Activated naive CD8-positive, alpha-beta T cell treated with anti-CD3 and anti-CD28 coated beads, Interleukin-2, amount 50 U/mL, for 24 hours (primary cell): ENCODE measurements around the gene CLDN24.
A peak's percentile ranks its signal among the peaks of the same experiment; 100 is the strongest.

Experiments
- ATAC-seq: fragments of 150-1000 bp; cut with Tn5 transposase; one replicate; pipeline ENCODE4 v1.10.0; 2021
- DNase-seq: peaks from one replicate; pipeline ENCODE4 v3.0.0; 2021
- H3K27ac Mint-ChIP-seq: one replicate; pipeline ENCODE4 v1.8.0; 2021; ENCODE audit warnings: mild to moderate bottlenecking, mixed read lengths
- H3K27me3 Mint-ChIP-seq: one replicate; pipeline ENCODE4 v1.8.0; 2021; ENCODE audit warnings: mixed read lengths
- H3K36me3 Mint-ChIP-seq: one replicate; pipeline ENCODE4 v1.8.0; 2021; ENCODE audit warnings: low read depth, mixed read lengths
- H3K4me1 Mint-ChIP-seq: one replicate; pipeline ENCODE4 v1.8.0; 2021; ENCODE audit warnings: mixed read lengths
- H3K4me3 Mint-ChIP-seq: one replicate; pipeline ENCODE4 v1.8.0; 2021; ENCODE audit warnings: mild to moderate bottlenecking, moderate library complexity, mixed read lengths
- H3K9me3 Mint-ChIP-seq: one replicate; pipeline ENCODE4 v1.8.0; 2021; ENCODE audit warnings: mixed read lengths

The CLDN24 gene

DNA sequence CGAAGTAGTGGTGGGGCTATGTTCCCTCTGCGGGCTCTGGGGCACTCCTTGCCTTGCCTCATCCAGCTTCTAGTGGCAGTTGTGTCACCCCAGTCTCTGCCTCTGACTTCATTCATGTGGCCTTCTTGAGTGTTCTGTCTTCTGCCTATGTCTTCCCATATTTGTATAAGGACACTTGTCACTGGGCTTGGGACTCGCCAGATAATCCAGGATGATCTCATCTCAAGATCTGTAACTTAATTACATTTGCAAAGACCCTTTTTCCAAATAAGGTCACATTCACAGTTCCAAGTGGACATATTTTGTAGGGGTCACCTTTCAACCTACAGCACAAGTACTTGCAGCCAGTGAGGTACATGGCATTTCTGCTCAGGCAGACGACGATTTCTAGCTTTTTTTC lies 30.3 kb upstream of the CLDN24 start:
- H3K4me1 Mint-ChIP-seq, result peaks cover 19% of the 10 kb centered on the region
- ATAC-seq (no peak), DNase-seq (no peak)
- H3K4me3 Mint-ChIP-seq, result no peak overlapping the region
- no peaks in the 10 kb centered on the region for H3K36me3 Mint-ChIP-seq
- peaks cover 15% of the 10 kb centered on the region for H3K27me3 Mint-ChIP-seq
- H3K27ac Mint-ChIP-seq, result no peak overlapping the region
- H3K9me3 Mint-ChIP-seq, result no peaks in the 10 kb centered on the region

DNA sequence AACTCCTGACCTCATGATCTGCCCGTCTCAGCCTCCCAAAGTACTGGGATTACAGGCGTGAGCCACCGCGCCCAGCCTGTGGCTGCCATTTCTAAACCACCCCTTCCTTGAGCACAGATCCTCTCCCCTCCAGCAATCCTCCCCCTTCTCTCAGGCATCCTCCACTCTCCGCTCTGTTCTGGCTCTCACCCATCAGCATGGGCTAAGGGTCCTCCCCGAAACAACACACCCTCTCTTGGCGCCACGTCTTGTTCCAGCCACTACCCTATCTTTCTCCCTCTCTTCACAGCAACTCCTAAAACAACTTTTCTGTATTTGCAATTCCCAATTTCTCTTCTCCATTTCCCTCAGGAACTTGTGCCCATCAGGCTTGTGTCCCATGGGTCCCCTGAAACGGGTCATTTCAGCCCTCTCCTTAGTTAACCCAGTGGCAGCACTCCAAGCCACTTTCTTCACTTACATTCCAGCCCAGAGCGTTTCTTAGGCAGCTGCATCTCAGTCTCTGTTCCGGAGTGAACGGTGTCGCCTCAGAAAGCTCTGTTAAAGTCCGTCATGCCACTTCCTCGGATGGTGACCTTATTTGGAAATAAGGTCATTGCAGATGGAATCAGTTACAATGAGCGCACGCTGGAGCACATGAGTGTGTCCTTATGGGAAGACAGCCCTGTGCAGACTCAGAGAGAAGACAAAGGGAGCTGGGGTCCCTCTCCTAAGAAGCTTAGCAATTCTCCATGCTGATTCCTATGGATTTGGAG lies 28.3 kb upstream of the CLDN24 start:
- H3K27me3 Mint-ChIP-seq, result peaks cover 17% of the 10 kb centered on the region
- ATAC-seq (no peak), DNase-seq (no peak)
- H3K4me3 Mint-ChIP-seq, result no peak overlapping the region
- H3K27ac Mint-ChIP-seq, result peak overlapping the region; percentile 23
- no peaks in the 10 kb centered on the region for H3K36me3 Mint-ChIP-seq
- H3K4me1 Mint-ChIP-seq, result peaks cover 19% of the 10 kb centered on the region
- no peaks in the 10 kb centered on the region for H3K9me3 Mint-ChIP-seq

DNA sequence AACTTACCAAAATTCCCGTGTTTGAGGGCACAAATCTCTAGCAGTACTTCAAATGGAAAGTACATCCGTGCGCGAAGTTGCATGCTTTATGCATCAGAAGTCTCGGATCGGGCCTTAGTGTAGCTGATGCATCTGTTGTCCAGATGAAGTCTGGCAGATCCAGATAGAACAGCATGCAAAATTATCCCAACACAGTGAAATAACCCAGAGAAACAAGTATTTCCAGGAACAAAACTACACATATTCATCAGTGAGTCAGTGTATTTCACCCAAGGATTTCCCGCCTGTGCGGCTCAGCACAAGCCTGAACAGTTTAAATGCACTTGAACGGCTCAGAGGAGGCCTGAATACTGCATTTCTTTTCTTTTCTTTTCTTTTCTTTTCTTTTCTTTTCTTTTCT lies 27.4 kb upstream of the CLDN24 start:
- Mint-ChIP-seq H3K27me3 (peaks cover 21% of the 10 kb centered on the region), H3K4me1 (peaks cover 19% of the 10 kb centered on the region), H3K4me3 (no peak overlapping the region), H3K36me3 (no peaks in the 10 kb centered on the region), H3K27ac (peak overlapping the region; percentile 74), H3K9me3 (no peaks in the 10 kb centered on the region)
- ATAC-seq (no peak), DNase-seq (no peak)

DNA sequence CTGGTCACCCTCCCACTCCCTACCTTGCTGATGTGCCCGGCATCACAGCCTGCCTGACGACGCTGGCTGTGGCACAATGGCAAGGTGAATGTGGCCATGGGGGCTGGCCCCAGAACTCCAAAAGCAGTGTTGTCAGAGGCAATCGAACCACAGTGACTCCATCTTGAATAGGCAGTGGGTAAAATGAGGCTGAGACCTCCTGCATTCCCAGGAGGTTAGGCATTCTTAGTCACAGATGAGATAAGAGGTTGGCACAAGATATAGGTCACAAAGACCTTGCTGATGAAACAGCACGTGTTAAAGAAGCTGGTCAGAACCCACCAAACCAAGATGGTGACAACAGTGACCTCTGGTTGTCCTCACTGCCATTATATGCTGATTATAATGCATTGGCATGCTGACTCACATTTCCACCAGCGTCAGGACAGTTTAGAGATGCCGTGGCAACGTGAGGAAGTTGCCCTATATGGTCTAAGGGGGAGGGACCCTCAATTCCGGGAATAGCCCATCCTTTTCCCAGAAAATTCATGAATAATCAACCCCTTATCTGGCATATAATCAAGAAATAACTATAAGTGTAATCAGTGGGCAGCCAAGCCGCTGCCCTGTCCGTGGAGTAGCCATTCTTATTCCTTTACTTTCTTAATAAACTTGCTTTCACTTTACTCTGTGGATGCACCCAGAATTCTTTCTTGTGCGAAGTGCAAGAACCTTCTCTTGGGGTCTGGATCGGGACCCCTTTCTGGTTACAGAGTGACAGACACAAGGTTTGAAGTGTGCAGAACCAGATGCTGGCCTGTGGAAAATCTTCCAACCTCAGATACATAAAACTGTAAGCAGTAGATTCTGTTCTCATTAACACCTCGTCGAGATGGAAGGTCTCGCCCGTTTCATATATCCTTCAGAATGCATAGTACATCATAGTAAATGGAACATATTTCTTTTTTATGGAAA lies 26.8 kb upstream of the CLDN24 start:
- Mint-ChIP-seq H3K36me3 (no peaks in the 10 kb centered on the region), H3K4me3 (no peak overlapping the region), H3K27ac (peak overlapping the region; percentile 74), H3K4me1 (peaks cover 19% of the 10 kb centered on the region), H3K9me3 (no peaks in the 10 kb centered on the region), H3K27me3 (peaks cover 23% of the 10 kb centered on the region)
- peak; percentile 93 for ATAC-seq
- DNase-seq, result peak; percentile 36

DNA sequence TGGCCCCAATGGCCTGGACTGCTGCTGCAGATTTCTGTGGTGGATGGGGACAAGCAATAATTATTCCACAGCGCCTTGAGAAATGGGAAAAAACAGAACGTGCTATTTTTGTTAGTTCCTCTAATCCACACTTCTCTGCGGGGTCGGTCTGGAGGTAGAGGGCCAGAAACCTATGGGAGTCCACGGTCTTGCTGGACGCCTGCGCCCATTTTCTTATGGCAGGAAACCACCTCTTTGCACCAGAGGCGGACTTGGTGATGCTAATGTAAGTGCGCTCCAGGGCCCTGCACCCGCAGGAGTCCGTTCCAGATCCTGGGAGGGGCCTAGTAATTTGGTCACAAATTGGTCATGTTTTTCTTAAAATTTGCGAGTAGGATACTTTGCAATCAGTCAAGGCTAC lies 25.9 kb upstream of the CLDN24 start:
- ATAC-seq (no peak), DNase-seq (no peak)
- peaks cover 21% of the 10 kb centered on the region for H3K4me1 Mint-ChIP-seq
- H3K9me3 Mint-ChIP-seq, result no peaks in the 10 kb centered on the region
- no peak overlapping the region for H3K4me3 Mint-ChIP-seq
- peaks cover 30% of the 10 kb centered on the region for H3K27me3 Mint-ChIP-seq
- H3K36me3 Mint-ChIP-seq, result no peaks in the 10 kb centered on the region
- H3K27ac Mint-ChIP-seq, result no peak overlapping the region

DNA sequence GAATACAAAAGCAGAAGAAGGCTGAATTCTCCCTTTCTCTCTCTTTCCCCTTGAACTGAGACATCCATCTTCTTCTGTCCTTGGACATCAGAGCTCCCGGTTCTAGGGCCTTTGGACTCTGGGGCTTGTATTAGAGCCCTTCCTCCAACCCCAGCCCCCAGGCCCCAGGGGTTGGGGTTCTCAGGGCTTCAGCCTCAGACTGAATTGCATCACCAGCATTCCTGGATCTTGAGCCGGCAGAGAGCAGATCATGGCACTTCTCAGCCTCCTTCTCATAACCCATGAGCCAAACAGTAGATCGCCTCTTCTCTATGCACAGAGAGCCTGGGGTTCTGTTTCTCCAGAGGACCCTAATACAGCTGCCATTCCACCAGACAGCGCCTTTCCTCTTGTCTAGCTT lies 25.3 kb upstream of the CLDN24 start:
- no peak overlapping the region for H3K4me3 Mint-ChIP-seq
- no peaks in the 10 kb centered on the region for H3K9me3 Mint-ChIP-seq
- H3K27me3 Mint-ChIP-seq, result peaks cover 33% of the 10 kb centered on the region
- DNase-seq, result no peak
- no peak overlapping the region for H3K27ac Mint-ChIP-seq
- H3K4me1 Mint-ChIP-seq, result peaks cover 22% of the 10 kb centered on the region
- no peaks in the 10 kb centered on the region for H3K36me3 Mint-ChIP-seq
- no peak for ATAC-seq

DNA sequence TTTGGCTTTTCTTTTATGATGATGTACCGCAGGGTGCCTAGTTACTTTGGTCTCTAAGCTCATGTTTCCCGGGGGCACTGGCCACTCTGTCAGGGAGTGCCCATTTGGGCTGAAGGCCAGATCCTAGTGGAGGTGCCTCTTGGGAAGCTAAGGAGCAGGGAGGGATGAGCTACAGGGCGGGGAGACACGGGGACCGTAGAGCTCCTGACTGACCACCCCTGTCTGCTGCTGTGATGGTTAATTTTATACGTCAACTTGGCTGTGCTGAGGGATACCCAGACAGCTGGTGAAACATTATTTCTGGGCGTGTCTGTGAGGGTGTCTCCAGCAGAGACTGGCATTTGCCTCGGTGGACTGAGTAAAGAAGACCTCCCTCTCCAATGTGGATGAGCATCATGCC lies 24.9 kb upstream of the CLDN24 start:
- no peak for ATAC-seq
- peaks cover 34% of the 10 kb centered on the region for H3K27me3 Mint-ChIP-seq
- no peak for DNase-seq
- peaks cover 22% of the 10 kb centered on the region for H3K4me1 Mint-ChIP-seq
- H3K27ac Mint-ChIP-seq, result no peak overlapping the region
- no peaks in the 10 kb centered on the region for H3K9me3 Mint-ChIP-seq
- H3K4me3 Mint-ChIP-seq, result no peak overlapping the region
- H3K36me3 Mint-ChIP-seq, result no peaks in the 10 kb centered on the region

DNA sequence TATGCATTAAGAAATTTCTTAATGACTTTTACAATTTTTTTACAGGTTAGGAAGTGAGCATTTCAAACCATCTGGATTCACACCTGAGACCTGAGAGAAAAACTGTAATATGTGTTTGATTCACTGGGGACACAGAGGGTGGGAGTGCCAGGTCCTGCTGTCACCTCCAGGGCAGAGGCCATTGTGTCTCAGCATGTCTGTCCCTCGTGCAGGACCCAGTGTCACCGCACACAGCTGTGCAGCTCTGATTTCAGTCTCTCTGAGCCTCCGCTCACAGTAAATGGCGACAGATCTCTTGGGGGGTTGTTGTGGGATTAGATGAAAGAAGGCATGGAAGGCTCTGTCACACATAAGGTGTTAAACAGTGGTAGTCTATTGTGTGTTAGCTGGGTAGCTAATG lies 23.0 kb upstream of the CLDN24 start:
- H3K9me3 Mint-ChIP-seq, result no peaks in the 10 kb centered on the region
- H3K4me1 Mint-ChIP-seq, result peaks cover 19% of the 10 kb centered on the region
- no peak overlapping the region for H3K27ac Mint-ChIP-seq
- no peak overlapping the region for H3K4me3 Mint-ChIP-seq
- DNase-seq, result no peak
- ATAC-seq, result no peak
- peaks cover 25% of the 10 kb centered on the region for H3K27me3 Mint-ChIP-seq
- H3K36me3 Mint-ChIP-seq, result no peaks in the 10 kb centered on the region

DNA sequence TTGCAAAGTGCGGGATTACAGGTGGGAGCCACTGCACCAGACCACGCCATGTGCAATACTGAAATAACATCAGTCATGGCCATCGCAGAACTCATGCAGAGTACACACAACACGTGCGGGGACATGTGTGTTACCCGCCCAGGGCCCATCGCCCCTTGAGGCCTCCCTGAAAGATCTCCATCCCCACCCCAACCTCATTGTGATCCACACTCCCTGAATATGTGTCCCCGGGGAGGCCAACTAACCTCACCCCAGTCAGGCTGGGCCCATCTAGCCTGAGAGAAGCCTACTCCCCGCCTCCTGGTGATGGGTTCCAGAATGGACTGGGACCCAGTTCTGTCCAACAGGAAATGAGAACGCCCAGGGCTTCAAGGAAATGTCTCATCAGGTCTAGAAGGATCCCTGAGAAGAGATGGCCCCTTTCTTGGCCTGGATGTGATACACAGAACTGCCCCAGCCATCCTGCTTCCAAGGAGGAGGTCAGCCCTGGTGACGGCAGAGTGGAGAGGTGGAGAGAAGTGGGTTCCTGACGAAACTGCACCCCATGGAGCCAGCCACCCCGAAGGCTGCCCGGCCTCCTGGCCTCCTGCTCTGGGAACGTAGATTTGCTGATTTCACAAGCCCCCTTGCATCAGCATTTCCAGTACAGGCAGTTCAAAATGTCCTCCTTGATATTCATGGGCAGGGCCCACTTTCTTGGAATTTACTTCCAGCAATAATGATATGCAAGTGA lies 22.5 kb upstream of the CLDN24 start:
- ATAC-seq (no peak), DNase-seq (no peak)
- Mint-ChIP-seq H3K4me1 (peaks cover 18% of the 10 kb centered on the region), H3K27ac (no peak overlapping the region), H3K4me3 (no peak overlapping the region), H3K36me3 (no peaks in the 10 kb centered on the region), H3K27me3 (peaks cover 24% of the 10 kb centered on the region), H3K9me3 (no peaks in the 10 kb centered on the region)

DNA sequence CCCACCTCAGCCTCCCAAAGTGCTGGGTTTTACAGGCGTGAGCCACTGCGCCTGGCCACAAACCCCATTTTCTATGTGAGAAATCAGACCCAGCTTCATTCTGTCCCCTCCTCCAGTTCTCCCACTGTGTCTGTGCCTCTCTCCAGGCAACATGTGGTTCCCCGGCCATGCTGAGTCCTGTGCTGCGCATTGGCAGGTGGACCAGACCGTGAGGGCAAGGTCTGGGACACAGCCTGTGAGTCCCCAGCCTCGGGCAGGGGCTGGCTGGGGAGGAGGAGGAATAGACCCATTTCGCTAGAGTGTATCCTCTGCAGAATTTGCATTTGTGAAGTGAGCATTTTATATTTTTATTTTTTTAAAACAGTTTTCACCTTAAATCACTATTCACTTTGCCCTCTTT lies 21.5 kb upstream of the CLDN24 start:
- no peaks in the 10 kb centered on the region for H3K36me3 Mint-ChIP-seq
- no peak overlapping the region for H3K4me3 Mint-ChIP-seq
- ATAC-seq (no peak), DNase-seq (no peak)
- H3K9me3 Mint-ChIP-seq, result no peaks in the 10 kb centered on the region
- no peak overlapping the region for H3K27ac Mint-ChIP-seq
- peaks cover 21% of the 10 kb centered on the region for H3K27me3 Mint-ChIP-seq
- peaks cover 8% of the 10 kb centered on the region for H3K4me1 Mint-ChIP-seq

DNA sequence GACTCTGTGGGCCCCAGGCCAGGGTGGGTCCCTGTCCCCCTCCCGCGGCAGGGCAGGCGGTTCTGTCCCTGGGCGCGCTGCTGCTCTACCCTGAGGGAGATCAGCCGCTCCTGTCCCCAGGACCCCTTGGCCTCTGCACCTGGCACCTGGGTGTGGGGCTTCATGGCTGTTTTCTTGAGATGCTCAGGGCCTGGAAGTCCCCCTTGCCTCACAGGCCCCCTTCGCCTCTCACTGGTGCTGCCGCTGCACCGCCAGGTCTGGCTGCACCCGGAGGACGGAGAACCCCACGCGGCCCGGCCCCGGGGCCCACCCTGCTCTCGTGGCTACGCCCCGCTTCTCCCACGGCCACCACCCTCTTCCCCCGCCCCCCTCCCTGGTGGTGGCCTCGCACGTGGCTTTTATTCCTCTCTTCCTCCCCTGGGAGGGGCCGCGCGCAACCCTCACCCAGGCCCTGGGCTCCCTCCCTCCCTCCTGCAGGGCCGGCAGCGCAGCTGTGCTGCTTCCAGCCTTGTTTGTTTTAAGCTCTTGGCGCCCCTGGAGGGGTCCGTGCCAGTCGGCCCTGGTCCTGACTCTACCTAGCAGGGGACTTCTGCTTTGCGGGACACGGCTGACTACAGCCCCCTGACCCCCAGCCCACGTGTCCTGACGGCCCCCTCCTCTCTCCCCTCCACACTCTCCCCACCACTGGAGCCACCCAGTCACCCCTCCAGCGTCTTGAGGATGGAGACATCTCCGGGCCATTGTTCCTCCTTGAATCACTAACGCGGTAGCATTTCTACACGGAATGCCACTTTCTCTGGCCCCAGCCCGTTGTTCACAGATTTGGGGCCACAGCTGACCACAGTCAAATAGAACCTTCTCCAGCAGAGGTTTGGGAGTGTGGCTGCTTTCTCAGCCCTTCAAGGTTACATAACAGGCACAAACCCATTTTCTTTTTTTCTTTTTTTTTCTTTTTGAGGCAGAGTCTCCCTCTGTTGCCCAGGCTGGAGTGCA lies 20.6 kb upstream of the CLDN24 start:
- H3K9me3 Mint-ChIP-seq, result no peaks in the 10 kb centered on the region
- no peak overlapping the region for H3K4me3 Mint-ChIP-seq
- ATAC-seq, result peak; percentile 21
- H3K4me1 Mint-ChIP-seq, result peaks cover 3% of the 10 kb centered on the region
- peaks cover 21% of the 10 kb centered on the region for H3K27me3 Mint-ChIP-seq
- H3K27ac Mint-ChIP-seq, result no peak overlapping the region
- H3K36me3 Mint-ChIP-seq, result no peaks in the 10 kb centered on the region
- peak; percentile 5 for DNase-seq

DNA sequence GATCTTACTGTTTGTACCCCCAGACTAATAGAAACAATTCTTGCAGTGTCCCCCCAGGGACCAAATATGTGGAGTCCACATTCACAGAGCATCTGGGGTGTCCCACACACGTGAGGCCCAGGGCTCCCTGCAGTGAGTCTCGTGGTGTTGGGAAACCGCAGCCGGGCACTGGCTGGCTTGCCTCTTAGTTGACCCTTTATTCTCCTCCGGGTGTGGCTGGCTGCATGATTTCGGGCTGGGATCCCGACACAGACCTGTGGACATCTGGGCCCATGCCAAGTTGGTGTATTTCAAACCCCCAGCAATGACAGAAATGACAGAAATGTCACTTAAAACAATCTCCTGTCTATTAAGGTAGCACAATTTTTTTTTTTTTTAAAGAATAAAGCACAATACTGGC lies 15.6 kb upstream of the CLDN24 start:
- Mint-ChIP-seq H3K27me3 (peaks cover 12% of the 10 kb centered on the region), H3K27ac (no peak overlapping the region), H3K4me3 (no peak overlapping the region), H3K36me3 (no peaks in the 10 kb centered on the region), H3K9me3 (no peaks in the 10 kb centered on the region), H3K4me1 (peaks cover 8% of the 10 kb centered on the region)
- no peak for DNase-seq
- ATAC-seq, result no peak

DNA sequence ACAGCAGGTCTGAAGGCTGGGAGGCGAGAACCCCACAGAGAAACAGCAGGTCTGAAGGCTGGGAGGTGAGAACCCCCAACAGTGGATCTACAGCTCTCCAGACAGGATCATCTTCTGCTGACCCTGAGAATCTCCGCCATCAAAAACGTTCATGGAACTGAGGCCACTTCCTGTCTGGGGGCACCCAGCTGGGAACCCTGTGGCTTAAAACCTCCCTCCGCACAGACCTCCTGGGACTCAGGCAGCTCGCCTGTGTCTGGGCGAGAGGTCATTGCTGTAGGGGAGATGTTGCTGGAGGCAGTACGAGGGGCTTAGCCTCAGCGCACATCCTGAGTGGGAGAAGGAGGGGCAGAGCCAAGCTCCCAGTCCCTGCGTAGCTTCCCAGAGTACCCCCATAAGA lies 15.1 kb upstream of the CLDN24 start:
- no peak overlapping the region for H3K4me3 Mint-ChIP-seq
- no peaks in the 10 kb centered on the region for H3K9me3 Mint-ChIP-seq
- peaks cover 15% of the 10 kb centered on the region for H3K27me3 Mint-ChIP-seq
- no peaks in the 10 kb centered on the region for H3K36me3 Mint-ChIP-seq
- no peak for ATAC-seq
- no peak for DNase-seq
- H3K4me1 Mint-ChIP-seq, result peaks cover 8% of the 10 kb centered on the region
- no peak overlapping the region for H3K27ac Mint-ChIP-seq
